ENCODE data around the gene CDC7.
"Not testable (repeated sequence)": the region's sequence is repeated elsewhere in the genome, so short reads cannot be mapped to it uniquely, and the experiment has no call there.

Gene CDC7

DNA sequence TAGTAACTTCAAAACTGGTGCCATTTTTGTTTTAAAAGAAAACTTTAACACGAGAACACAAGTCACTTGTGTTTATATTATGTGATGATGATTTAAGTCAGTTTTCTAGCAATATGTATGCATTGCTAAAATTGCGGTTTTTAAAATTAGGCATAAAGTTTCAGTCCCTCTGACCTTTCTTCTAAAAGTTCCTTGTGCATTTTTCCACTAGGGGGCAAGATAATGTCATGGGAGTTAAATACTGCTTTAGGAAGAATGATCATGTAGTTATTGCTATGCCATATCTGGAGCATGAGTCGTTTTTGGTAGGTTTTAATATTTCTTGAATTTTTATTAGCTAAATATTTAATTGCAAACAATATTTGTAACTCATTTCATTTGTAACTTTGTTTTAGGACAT, 10.7 kb downstream of the CDC7 start:
- DNase-seq: peak; percentile 19

DNA sequence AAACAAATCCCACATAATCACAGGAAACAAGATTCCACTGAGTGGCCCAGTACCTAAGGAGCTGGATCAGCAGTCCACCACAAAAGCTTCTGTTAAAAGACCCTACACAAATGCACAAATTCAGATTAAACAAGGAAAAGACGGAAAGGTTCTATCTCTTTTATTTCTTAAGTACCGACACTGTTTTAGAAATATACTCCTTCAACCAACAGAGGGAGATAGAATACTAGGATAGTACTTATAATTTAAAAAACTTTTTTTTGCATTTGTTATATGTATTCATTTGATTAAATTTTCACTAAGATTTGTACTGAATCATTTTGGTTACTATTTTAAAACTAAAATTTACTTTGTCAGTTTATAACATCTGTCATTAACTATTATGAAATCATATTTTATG, 12.5 kb downstream of the CDC7 start:
- no peak for DNase-seq

DNA sequence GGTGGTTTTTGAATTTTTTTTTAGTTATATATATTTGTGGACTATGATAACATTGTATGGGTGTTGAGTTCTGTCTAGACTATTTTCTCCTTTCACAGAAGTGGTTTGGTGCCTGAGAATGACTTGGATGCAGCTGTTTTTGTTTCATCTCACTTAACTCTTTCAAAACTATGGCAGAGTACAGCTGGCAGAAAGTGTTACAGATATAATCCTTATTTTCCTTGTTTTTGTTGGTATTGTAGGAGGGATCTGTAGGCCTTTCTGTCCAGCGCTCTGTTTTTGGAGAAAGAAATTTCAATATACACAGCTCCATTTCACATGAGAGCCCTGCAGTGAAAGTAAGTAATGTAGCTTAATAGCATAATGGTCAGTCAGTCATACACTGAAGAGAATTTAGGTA, 13.1 kb downstream of the CDC7 start:
- DNase-seq: no peak

DNA sequence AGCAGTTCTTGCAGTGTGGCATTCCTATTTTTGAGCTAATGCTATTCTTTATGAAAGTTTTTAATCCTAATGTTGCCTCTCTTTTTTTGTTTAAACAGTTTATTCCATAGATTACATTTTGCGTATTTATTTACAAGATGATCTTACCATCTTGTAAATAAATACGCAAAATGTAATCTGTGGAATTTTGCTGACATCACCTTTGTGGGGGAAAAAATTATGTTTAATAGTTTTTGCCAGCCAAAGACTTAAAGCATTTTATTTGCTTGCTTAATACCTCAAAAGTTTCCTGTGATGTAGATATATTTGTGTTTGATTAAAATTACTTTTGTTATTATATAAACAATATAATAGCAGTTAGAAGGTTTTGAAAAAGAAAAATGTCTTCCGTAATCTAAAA, 15.3 kb downstream of the CDC7 start:
- DNase-seq: no peak

DNA sequence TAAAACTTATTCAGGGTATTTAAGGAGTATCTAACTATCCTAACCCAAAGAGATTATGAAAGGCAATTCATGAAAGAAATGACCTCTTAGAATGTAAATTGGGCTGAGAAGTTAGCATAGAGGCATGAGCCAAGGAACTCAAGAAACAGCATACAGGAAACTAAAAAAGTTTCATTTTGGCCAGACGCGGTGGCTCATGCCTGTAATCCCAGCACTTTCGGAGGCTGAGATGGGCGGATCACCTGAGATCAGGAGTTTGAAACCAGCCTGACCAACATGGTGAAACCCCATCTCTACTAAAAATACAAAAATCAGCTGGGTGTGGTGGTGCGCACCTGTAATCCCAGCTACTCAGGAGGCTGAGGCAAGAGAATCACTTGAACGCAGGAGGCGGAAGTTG, 16.0 kb downstream of the CDC7 start:
- DNase-seq: not testable (repeated sequence)

DNA sequence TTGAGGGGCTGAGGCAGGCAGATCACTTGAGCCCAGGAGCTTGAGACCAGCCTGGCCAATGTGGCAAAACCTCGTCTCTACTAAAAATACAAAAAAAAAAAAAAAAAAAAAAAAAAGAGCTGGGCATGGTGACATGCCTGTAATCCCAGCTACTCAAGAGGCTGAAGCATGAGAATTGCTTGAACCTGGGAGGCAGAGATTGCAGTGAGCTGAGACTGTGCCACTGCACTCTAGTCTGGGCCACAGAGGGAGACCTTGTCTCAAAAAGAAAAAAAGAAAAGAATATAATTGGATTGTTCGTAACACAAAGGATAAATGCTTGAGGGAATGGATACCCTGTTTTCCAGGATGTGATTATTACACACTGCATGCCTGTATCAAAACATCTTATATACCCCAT, 18.5 kb downstream of the CDC7 start:
- DNase-seq: not testable (repeated sequence)

DNA sequence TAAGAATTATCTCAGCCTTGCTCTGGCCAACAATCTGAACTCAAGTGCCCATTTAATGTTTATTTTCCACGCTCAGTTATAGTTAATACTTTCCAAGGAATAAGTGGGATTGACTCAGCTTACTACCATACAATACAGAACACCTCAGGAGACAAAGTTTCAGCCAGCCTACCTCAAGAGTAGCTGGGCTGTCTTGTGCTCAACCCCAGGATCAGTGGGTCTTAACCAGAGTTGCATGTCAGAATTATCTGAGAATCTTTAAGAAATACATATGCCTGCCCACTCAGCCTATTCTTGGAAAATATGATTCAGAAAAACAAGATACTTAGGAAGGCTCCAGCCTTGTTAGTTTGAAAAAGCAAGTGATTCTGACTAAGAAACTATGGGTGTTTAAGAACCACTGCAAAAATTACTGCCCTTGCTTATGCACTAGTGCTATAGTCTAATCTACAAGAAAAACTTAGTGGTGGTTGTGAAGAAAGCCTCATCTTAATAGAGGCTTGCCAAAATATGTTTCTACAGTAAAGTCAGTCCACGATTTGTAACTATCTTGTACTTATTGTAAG, 20.4 kb downstream of the CDC7 start:
- DNase-seq: no peak

DNA sequence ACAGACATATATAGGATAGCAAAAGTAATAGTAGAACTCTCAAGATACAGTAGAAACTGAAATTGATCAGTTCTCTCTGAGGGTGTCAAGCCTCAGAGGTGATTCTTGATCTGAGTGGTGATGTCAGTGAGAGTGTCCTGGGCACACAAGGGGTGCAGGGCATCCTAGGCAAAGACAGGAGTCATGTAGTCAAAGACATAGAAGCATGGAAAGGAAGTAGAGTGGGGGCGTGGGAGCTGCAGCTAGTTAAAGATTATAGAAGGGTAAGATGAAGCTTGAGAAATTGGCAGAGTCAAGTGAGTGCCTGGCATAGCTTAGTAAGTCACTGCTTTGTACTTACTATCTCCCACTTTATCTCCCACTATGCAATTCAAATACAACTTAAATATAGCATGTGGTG, 22.8 kb downstream of the CDC7 start:
- no peak for DNase-seq

DNA sequence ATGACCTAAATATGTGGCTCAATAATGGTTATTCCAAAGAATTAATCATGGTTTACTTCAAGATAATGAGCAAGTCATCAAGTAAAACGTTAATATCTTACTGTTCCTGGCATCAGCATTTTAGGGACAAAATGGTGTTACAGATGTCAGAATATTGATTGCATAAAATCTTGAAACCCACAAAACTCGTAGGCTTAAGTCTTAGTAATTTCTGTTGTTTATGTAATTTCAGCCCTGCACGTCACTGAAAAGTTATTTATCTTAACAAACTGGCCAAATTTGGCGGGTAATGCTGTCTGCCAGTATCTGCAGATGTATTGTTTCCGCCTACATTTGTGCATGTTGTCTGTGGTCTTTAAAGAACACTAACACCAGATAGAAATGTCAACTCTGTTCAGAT, 25.8 kb downstream of the CDC7 start:
- no peak for DNase-seq

DNA sequence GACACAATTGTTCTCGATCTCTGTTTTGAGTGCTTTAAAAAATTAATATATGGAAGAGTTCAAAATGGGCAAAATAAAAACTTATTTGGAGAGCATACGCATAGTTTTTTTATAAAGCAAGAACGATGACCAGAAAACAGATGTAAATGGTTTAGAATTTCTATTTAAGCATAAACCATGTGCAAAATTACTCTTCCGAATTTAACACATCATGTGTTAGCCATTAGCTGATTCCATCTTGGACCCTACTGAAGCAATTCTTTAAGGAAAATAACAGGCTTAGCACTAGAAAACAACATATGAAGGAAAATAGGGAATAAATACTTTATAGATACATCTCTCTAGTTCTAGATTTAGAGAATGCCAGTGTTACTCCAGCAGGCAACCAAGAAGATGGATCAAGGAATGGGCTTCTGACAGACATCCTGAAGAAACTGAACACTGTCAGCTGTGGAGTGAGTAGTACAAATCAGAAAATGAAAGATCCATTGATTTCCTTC, 26.7 kb downstream of the CDC7 start:
- DNase-seq: no peak

DNA sequence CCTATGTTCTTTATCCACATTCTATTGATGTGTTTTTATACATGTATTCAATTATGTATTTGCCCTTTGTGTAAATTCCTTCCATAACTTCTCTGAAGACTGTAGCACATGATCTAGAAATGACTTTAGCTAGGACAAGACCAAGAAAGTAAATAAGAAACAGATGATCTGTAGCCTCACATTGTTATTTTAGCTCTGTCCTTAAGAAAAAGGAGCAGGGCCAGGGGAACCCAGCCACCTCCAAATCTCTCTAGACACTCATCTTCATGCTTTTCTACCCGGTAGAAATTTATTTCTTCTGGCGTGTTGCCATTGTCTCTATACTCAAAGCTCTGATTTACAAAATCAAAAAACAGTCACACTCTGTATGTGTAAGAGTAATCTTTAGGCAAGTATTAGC, 27.1 kb downstream of the CDC7 start:
- no peak for DNase-seq

DNA sequence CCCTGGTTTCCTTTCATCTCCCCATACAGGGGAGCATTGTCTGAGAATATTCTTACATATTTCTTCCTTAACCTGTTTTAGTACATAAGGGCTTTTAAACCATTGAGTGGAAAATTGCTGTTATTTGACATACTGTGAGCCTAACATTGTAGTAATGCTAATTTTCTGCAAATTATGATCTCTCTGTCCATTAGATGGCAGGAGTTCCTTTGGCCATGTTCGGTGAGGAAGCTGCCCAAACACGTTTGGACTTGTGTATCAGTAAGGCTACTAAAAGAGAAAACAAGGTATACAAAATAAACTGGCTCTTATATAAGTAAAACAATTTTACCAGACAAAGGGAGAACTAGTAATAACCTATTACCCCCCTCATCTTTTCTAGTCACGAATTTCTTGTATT, 29.2 kb downstream of the CDC7 start:
- peak; percentile 17 for DNase-seq

DNA sequence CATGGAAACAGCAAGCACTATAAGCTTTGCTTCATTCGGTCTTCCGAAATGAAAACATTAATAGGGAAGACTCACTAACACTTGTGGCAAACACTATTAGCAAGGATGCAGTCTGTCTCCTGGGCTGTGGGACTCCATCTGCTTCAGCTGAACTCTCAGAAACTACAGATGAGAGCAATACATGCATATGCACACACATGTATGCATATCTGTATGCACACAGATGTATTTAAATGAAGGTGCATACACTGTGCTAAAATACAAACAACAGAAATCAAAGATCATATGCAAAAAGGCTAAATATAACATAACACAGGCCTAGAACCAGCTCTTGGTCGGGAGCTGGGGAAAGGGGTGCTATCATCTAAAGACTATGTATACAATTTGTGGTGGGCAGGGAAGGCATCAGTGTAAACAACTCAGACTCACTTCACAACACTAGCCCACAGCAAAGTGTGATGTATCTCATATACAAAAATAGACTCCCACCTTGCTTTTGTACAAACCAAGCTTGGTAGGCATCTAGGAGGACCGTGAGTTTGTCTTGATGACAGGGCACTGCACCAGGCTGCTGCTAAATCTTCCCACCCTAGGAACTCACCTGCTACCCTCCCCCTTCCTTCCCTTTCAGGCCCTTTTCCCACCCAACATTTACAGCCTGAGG, 32.8 kb downstream of the CDC7 start:
- DNase-seq: no peak

DNA sequence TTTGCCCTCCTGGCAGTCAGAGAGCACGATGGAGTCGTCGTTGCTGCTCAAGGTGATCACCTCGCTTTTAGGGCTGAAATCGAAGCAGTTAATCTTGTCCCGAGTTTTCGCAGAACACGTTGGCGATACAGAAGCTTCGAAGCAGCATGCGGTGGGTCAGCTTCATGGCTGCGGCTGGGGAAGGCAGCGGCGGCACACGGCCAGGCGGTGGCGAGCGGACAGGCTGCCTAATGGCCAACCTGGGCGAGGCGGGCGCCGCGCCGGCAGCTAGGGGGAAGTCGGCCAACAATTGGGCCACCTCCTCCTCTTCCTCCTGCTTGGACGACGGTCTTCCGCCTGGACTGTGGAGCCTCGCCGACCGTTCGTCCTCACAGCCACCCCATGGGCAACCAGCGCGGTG, 34.8 kb downstream of the CDC7 start:
- no peak for DNase-seq

DNA sequence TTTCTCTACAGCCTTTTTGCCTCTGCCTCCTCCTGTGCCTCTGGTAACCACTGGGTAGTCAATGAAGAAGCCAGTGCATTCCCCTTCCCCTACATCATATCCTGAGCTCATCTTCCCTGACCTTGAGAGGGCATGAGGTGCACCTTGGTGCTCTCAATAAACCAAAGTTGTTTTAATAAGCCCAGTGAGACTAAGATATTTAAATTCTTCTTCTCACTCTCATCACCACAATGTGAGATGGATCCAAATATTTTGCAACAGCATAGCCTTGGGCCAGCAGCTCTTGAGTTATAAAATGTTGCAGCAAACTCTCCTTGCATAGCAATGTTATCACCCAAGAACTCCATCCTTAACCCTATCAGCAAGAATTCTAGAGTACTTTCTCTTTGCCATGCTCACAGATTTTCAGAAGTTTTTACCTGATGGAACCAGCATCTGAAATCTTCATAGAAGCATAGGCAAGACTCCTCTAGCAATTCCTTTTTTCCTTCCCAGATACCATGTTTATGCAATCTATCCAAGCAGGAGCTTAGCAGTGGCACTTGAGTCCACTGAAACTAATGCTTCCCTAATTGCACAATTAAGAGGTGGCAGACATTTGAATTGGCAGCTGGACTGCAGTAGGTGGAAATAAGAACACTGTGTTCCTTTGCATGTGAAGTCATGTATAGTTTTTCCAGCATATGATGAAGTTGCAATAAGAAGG, 36.8 kb downstream of the CDC7 start:
- DNase-seq: no peak

DNA sequence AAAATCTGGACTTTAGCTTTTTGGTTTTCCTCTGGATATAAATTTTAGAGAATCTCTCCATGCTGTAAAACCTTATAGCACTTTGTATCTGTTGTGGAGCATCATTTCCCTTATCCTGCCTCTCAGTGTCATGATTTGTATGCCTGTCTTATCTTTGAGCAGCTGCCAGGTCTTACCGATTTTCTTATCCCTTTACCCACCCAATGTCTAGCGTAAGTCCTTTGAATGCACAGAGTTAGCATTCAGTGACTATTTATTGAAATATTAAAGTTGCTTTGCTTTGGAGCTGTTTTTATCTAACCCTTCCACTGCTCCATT, 37.3 kb downstream of the CDC7 start:
- DNase-seq: no peak

DNA sequence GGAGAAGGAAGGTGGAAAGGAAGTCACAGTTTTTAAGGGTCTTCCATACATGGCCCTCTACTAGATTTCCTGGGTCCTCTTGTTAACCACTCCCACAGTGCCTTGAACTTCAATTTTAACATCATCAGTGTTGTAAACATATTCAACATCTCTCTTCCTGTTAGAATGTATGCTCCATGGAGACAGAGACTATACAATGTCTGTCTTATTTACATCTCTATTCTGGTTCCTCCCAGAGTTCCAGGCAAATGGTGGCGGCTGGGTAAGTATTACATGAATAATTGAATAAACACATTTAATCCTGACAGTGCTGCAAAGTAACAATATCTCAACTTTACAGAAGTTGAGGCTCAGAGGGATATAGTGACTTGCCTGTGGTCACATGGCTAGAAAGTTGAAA, 40.3 kb downstream of the CDC7 start:
- DNase-seq: no peak

DNA sequence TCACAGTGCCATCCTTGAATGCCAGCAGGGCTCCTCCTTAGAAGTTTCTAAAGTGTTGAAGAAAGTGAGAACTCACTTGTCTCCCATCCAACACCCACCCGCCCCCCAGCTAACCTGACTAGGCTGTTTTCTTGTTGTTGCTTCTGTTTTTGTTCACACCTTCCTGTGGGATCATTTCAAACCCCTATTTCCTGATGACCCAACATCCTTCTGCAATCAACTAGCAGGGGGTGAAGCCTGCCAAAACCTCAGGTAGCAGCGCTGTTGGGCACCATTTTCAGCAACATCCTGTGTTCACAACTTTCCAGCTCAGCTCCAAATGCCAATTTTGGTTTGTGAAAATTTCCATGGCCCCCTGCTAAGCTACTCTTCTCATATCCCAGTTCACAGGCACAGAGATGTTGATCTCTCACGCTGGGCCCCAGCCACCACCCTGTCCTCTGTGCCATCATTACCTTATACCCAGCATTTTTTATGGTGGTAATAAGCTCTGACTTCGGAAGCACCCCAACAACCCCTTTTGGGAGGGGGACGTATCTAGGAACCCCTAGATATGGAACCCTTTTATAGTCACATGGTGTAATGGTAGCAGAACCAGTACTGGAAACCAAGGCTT, 41.4 kb downstream of the CDC7 start:
- DNase-seq: no peak

DNA sequence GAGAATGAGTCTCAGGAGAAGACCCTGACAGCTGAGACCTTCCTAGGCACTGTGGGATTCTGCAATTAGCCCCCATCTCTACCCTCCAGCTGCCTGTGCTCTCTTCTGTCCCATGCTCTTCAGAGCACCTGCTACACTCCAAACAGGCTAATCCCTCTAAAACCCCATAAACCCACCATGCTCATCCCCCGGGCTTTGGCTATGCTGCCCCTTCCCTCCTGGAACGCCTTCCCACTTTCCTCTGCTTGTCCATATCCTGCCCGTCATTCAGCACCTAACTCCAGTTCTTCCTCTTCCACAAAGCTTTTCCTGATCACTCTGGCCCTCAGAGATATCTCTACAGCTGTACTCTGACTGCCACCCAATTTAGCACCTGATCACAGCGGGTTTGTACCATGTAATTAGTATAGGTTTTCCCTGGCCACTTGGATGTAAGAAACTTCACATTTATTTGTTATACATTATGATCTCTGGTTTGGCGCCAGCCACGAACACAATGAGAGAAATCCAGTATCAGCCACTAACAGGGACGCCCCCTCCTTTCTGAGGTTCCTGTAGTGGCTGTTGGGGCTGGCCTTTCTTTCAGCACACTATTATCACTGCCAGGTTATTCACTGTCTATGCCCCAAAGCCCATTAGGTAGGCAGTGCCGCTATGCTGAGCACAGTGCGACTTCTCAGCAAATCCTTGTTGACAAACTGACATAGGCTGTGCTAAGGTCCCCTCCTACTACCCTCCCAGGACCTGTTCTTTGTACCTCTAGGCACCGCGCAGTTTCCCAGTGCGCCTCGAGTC, 45.1 kb downstream of the CDC7 start:
- DNase-seq: no peak

DNA sequence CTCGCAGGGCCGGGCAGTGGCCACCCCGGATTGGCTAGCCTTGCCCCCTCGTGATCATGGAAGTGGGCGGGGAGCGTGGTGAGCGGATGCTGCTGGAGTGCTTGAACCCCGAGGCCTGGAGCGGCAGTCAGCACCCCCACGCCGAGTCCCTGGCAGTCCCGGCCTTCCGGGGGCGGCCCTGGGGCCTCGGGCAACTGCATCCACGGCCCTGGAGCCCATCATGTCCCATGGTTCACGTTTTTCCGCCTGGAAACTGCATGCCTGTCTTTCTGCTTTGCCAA, 45.6 kb downstream of the CDC7 start:
- no peak for DNase-seq

DNA sequence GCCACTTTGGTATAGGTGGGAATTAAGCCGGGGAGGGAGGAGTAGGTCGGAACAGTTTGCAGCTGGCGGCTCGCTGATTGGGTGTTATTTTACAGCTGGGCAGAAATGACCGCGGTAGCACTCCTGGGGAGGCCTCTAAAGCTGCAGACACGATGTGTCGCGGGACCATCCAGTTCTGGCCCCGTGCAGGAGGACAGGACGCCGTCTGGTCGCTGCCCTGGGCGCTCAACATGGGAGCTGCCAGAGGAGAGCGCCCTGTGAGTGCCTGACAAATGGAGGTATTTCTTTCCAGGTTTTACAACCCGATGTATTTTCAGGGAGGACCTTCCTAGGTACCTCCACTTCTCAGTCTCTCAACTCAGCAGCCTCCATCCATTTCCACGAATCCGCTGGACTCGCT, 46.2 kb downstream of the CDC7 start:
- DNase-seq: no peak

DNA sequence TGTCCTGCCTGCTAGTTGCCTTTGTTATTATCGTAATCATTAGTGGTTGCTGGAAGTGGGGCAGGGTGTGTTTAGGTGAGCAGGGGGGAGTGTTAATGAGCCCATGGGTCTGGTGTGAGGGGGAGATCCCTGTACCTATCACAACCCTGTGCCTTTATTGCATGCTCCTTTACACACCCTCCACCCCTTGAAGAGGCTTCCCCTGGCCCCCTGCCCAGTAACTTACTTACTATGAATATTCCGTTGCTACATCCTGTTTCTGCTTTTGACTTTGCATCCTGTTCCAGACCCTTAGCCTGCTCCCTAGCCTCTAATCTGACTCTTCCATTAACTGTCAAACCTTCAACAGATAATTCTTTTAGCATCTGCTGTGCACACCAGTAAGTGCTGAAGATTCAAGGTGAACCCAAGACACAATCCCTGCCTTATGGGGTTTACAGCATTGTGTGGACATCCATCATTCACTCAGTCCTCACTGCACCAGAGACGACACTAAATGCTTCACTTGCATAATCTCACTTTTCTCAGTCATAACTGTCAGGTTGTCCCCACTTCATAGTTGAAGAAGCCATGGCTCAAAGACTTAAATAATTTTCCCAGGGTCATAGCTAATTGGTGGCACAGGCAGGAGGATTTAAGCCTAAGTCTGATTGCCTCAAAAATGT, 47.9 kb downstream of the CDC7 start:
- DNase-seq: no peak

Measured in MV-4-11 (cell line).